Activated naive CD4-positive, alpha-beta T cell treated with anti-CD3 and anti-CD28 coated beads, Interleukin-2, amount 50 U/mL, for 72 hours (primary cell): ENCODE measurements around the gene AFF4. TPM values are rescaled to one million over a fixed set of nuclear protein-coding genes. Genes with fewer than 3 reads are reported as not detected.

Experiments
- ATAC-seq, 2 donors: fragments of 150-1000 bp; cut with Tn5 transposase; 2 replicates each; pipeline ENCODE4 v1.10.0; 2021; ENCODE audit warnings: mild to moderate bottlenecking in 2 of 2, moderate library complexity in 2 of 2
- DNase-seq, 2 donors: peaks; one replicate each; pipeline ENCODE4 v3.0.0; 2021 to 2022; ENCODE audit warnings: low spot score in 2 of 2
- H3K27ac Mint-ChIP-seq, 2 donors: one replicate each; pipeline ENCODE4 v1.8.0; 2022; ENCODE audit warnings: mild to moderate bottlenecking in 2 of 2, mixed read lengths in 2 of 2
- H3K36me3 Mint-ChIP-seq, 2 donors: one replicate each; pipeline ENCODE4 v1.8.0; 2022; ENCODE audit warnings: mixed read lengths in 2 of 2
- H3K9me3 Mint-ChIP-seq, 2 donors: one replicate each; pipeline ENCODE4 v1.8.0; 2022; ENCODE audit warnings: mixed read lengths in 2 of 2
- total RNA-seq, 2 donors: library from RNA; stranded (reverse); gene quantifications; one replicate each; pipeline ENCODE4 v1.2.3, GENCODE V29; 2022

The AFF4 gene
- total RNA-seq, 2 donors from 2014 or later: 31.6 to 52.8 TPM

DNA sequence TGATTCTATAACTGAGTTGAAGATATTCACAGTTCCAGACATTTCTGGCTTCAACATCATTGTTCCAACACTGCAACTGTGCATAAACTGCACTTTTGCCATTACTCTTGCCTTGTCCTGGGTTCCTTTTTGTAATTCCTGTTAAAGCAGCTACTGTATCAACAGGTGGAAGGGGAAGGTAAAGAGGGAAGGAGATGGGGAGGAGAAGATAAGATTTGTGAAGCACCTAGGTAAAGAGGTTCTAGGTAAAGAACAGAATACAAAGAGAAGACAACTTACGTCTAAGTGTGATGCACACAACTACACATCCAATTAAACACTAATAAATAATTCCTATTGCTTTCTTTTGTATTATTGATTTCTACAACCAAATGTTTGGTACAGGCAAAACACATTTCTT, 53.7 kb downstream of the AFF4 start:
- Mint-ChIP-seq H3K27ac (no peak overlapping the region), H3K9me3 (no peaks in the 10 kb centered on the region), H3K36me3 (no peaks in the 10 kb centered on the region)
- ATAC-seq: no peak
- DNase-seq: no peak

DNA sequence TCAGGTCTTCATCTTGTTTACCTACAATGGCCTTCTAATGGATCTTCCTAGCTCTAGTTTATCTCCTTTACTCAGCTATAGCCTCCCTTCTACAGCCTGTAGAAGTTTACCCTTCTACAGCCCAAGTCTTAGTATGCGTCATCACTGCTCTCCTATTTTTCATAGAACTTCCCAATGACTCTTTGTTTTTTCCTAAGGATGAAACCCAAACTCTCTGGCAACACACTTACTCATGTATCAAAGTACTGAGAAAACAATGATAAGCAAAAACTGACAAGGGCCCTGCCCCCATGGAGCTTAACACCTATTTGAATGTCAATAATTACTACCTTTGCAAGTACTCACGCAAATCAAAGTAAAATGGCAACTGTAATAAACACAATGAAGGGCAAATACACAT, 56.3 kb downstream of the AFF4 start:
- no peak for DNase-seq
- no peak for ATAC-seq
- Mint-ChIP-seq H3K9me3 (no peaks in the 10 kb centered on the region), H3K27ac (no peak overlapping the region), H3K36me3 (peaks cover 0 to 6% of the 10 kb centered on the region in 2 donors)

DNA sequence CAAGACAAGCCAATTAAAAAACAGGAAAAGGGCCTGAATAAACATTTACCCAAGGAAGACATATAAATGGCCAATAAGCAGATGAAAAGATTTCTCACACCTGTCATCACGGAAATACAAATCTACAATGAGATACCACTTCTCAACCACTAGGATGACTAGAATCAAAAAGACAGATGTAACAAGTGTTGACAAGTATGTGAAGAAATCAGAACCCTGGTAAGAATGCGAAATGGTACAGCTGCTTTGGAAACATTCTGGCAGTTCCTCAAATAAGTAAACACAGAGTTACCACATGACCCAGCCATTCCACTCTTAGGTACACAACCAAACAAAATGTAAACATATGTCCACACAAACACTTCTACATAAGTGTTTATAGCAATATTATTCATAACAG, 57.5 kb downstream of the AFF4 start:
- Mint-ChIP-seq H3K27ac (no peak overlapping the region), H3K36me3 (peaks cover 0 to 6% of the 10 kb centered on the region in 2 donors), H3K9me3 (no peaks in the 10 kb centered on the region)
- ATAC-seq: no peak
- DNase-seq: no peak

GRCh38 chr5:132901730-132902129, 61.7 kb downstream of the AFF4 start:
- H3K27ac Mint-ChIP-seq: no peak overlapping the region
- peaks cover 0 to 10% of the 10 kb centered on the region in 2 donors for H3K36me3 Mint-ChIP-seq
- DNase-seq: no peak
- H3K9me3 Mint-ChIP-seq: no peaks in the 10 kb centered on the region
- no peak for ATAC-seq

- no peak overlapping the region for H3K27ac Mint-ChIP-seq
- no peak for DNase-seq
- ATAC-seq: no peak
- H3K36me3 Mint-ChIP-seq: peaks cover 0 to 16% of the 10 kb centered on the region in 2 donors
- no peaks in the 10 kb centered on the region for H3K9me3 Mint-ChIP-seq
Measured at GRCh38 chr5:132901036-132901435, 62.4 kb downstream of the AFF4 start.

DNA sequence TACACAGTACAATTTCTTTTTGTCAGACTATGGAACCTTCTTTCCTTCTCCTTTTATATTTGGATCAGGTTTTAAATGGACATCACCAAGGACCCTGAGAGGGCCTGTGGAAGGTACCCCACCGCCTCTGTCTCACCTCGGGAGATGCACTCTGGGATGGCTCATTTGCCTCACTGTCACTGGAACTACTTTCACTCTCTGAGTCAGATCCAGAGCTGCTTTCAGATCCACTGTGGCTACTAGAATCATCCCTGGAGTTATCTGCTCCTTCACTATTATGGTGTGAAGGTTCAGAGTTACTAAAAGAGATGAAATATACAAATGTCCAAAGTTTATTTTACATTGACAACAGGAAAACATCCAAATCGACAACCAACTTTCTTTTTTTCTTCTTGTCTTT, 65.3 kb downstream of the AFF4 start:
- DNase-seq (peak in 1 of 2 donors; percentile 8), ATAC-seq (peak; percentile 65 to 76)
- H3K27ac Mint-ChIP-seq: no peak overlapping the region
- no peaks in the 10 kb centered on the region for H3K9me3 Mint-ChIP-seq
- peaks cover 6 to 10% of the 10 kb centered on the region in 2 donors for H3K36me3 Mint-ChIP-seq

DNA sequence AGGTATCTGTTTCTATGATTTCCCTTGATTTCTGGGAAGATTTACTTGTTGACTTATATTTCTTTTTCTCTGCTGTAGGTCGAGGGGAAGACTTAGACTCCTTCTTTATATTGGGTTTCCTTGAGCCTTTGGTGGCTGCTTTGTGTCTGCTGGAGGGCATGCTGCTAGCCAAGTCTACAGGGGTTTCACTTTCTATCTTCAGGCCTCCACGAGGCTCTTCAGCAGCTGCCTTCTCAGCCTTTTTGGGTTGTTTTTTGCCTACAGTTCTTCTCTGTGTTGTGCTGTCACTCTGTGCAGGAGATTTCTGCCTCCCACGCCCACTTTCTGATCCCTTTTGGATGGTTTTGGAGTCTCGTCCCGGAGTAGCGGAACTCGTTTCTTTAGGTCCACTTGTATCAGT, 66.7 kb downstream of the AFF4 start:
- ATAC-seq (no peak), DNase-seq (no peak)
- Mint-ChIP-seq H3K27ac (peak overlapping the region; percentile 0 to 50), H3K9me3 (no peaks in the 10 kb centered on the region), H3K36me3 (peaks cover 6 to 10% of the 10 kb centered on the region in 2 donors)

DNA sequence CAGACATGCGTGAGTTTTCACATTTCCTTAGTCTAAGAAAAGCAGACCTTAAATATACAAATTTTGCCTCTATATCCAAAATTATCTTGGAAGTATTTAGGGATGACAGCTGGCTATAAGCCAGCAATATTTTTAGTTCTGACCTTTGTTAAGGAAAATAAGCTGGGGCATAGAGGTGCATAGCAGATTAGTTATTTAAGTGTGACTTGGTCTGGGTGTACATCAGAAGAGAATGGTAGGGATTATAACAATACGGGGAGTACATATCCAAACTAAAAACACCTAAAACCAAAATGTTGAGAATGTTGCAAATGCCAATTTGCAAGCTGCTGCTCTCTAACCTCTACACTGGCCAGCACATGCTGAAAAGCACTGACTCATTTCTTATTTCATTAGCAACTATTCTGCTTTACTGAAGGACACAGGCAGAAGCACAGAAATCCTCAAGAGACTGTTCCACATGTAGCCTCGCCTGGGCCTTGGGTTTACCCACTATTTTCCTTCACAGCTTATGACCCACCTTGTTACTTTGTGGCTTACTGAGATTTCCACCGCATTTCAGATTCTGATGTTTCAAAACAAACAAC, 67.6 kb downstream of the AFF4 start:
- Mint-ChIP-seq H3K36me3 (peaks cover 6 to 10% of the 10 kb centered on the region in 2 donors), H3K27ac (peak overlapping the region in 1 of 2 donors; percentile 50), H3K9me3 (no peaks in the 10 kb centered on the region)
- ATAC-seq (no peak), DNase-seq (no peak)

DNA sequence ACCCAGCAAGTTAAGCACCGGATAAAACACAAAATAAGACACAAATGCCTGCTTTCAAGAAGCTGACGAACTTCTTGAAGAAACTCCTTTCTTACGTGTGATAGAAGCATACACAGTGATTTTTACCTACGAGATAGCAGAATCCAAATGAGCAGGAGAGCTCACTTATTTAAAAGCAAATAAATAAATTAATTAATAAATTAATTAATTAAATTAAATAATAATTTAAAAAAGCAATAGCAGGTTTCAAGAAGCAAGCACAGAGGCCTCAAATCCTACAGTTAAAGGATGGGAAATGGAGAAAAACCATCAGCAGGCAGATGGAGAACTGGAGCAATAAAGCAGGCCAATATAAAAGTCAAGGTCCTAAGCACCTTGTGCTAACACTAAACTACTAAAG, 72.6 kb downstream of the AFF4 start:
- ATAC-seq (no peak), DNase-seq (no peak)
- Mint-ChIP-seq H3K27ac (no peak overlapping the region), H3K9me3 (no peaks in the 10 kb centered on the region), H3K36me3 (peaks cover 1 to 6% of the 10 kb centered on the region in 2 donors)

DNA sequence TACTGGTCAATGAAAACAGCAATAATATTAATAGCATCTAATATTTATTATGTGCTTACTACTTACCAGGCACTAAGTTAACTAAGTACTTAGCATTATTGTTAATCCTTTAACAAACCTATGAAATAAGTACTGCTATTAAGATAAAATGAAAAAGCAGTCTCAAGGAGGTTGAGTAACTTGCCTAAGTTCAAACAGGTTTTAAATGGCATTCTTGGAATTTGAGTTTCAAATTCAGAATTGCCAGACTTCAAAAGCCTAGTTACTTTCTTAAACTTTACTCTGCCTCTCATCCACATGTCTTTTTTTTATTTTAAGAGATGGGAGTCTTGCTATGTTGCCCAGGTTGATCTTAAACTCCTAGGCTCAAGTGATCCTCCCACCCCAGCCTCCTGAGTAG, 73.9 kb downstream of the AFF4 start:
- peaks cover 0 to 7% of the 10 kb centered on the region in 2 donors for H3K36me3 Mint-ChIP-seq
- no peak overlapping the region for H3K27ac Mint-ChIP-seq
- ATAC-seq: no peak
- H3K9me3 Mint-ChIP-seq: no peaks in the 10 kb centered on the region
- DNase-seq: no peak

DNA sequence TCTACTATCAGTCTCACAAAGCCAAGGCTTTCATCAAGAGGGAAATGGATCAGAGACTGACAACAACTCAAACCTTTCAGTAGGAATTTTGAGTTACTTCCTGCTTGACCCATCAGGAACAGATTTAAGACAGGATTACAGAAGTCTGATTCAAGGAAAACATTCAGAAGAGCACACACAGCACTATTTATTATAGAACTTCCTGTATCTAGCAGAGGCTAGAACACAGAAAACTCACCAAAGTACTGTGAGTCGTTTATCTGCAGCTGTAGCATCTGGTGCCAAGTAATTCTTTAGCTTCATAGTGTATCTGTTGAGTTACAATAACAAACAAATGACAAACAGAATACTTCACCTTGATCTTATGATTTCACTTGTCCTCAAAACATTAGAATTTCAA, 76.2 kb downstream of the AFF4 start:
- no peak for DNase-seq
- peaks cover 0 to 7% of the 10 kb centered on the region in 2 donors for H3K36me3 Mint-ChIP-seq
- no peaks in the 10 kb centered on the region for H3K9me3 Mint-ChIP-seq
- H3K27ac Mint-ChIP-seq: no peak overlapping the region
- ATAC-seq: no peak

- H3K27ac Mint-ChIP-seq: peak overlapping the region; percentile 13 to 30
- peaks cover 0 to 7% of the 10 kb centered on the region in 2 donors for H3K36me3 Mint-ChIP-seq
- ATAC-seq (no peak), DNase-seq (no peak)
- H3K9me3 Mint-ChIP-seq: no peaks in the 10 kb centered on the region
Measured at GRCh38 chr5:132886064-132886823, 77.2 kb downstream of the AFF4 start.

DNA sequence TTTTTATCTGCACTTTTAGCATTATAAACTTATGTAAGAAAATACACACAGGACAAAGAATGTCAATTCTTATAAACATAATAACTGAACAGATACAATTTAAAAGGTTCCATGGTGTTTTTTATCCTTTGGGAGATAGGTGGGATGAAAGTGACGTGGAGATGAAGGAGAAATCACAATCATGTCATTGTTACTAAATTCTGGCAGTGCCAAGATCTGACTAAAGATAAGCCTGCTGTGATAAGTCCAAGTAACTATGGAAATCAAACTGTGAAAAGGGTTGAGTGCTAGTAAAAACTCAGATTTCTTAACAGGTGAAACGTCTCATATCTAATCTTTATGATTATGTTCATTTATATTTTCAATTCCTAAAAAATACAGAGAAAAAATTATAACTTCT, 78.9 kb downstream of the AFF4 start:
- ATAC-seq (no peak), DNase-seq (no peak)
- Mint-ChIP-seq H3K36me3 (peaks cover 0 to 7% of the 10 kb centered on the region in 2 donors), H3K27ac (no peak overlapping the region), H3K9me3 (no peaks in the 10 kb centered on the region)

GRCh38 chr5:132883261-132883834, 80.1 kb downstream of the AFF4 start:
- peak in 1 of 2 donors; percentile 49 for ATAC-seq
- no peak for DNase-seq
- no peaks in the 10 kb centered on the region for H3K9me3 Mint-ChIP-seq
- H3K27ac Mint-ChIP-seq: peak overlapping the region in 1 of 2 donors; percentile 68
- peaks cover 0 to 7% of the 10 kb centered on the region in 2 donors for H3K36me3 Mint-ChIP-seq

DNA sequence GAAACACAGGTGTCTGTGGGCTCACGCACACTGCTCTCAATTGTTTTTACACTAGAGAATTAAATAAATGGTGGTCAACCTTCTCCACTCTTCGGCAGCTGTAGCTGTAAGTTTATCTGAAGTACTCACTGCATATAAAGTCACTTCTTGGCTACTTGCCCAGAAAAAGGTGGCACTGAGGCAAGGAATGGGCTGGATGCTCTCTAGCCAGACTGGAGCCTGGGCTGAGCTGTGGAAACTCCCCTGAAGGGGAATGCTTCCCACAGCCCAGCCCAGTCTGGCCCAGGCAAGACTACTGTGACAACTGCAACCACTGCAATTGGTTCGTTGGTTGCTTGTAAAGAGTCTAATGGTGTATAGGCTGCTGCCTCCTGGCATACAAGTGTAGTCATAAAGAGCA, 85.5 kb downstream of the AFF4 start:
- no peak for DNase-seq
- no peak for ATAC-seq
- no peaks in the 10 kb centered on the region for H3K9me3 Mint-ChIP-seq
- no peaks in the 10 kb centered on the region for H3K36me3 Mint-ChIP-seq
- H3K27ac Mint-ChIP-seq: peak overlapping the region in 1 of 2 donors; percentile 61

- H3K9me3 Mint-ChIP-seq: no peaks in the 10 kb centered on the region
- no peaks in the 10 kb centered on the region for H3K36me3 Mint-ChIP-seq
- no peak for ATAC-seq
- H3K27ac Mint-ChIP-seq: peak overlapping the region in 1 of 2 donors; percentile 61
- DNase-seq: no peak
Measured at GRCh38 chr5:132877466-132877865, 86.0 kb downstream of the AFF4 start.

GRCh38 chr5:132876020-132876759, 87.2 kb downstream of the AFF4 start:
- ATAC-seq (no peak), DNase-seq (no peak)
- Mint-ChIP-seq H3K36me3 (no peaks in the 10 kb centered on the region), H3K9me3 (no peaks in the 10 kb centered on the region), H3K27ac (no peak overlapping the region)
